WI38 (cell line): Measurements from ENCODE around the gene NEK1.

Experiments
- H3K4me3 ChIP-seq: 2 replicates; pipeline ENCODE4 v1.5.1; 2011; ENCODE audit warnings: low read depth, mild to moderate bottlenecking, control low read depth, low read length
- TF ChIP-seq, protein P1 (sequence below): IDR thresholded peaks from 2 replicates; pipeline ENCODE4 v1.5.1; 2012; ENCODE audit warnings: low read depth, mild to moderate bottlenecking, control low read depth, low read length

The NEK1 gene

DNA sequence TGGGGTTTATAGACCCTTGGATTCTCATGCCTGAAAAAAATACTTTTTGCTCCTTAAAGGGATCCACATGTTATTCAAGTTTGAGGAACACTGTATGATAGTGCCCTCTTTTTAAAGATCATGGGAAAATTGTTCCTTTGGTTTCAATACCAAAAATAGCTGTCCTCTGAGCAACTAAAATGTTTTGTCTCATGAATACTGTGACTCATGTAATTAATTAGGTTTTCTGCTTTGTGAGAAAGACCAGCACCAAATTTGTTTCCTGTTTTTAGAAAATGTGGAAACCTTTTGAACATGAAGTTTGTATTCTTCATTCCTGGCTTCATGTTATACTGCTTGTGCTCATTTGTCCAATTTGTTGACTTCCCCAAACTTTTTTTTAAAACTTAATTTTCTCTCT, 214.1 kb downstream of the NEK1 start:
- TF ChIP-seq, protein P1, sequence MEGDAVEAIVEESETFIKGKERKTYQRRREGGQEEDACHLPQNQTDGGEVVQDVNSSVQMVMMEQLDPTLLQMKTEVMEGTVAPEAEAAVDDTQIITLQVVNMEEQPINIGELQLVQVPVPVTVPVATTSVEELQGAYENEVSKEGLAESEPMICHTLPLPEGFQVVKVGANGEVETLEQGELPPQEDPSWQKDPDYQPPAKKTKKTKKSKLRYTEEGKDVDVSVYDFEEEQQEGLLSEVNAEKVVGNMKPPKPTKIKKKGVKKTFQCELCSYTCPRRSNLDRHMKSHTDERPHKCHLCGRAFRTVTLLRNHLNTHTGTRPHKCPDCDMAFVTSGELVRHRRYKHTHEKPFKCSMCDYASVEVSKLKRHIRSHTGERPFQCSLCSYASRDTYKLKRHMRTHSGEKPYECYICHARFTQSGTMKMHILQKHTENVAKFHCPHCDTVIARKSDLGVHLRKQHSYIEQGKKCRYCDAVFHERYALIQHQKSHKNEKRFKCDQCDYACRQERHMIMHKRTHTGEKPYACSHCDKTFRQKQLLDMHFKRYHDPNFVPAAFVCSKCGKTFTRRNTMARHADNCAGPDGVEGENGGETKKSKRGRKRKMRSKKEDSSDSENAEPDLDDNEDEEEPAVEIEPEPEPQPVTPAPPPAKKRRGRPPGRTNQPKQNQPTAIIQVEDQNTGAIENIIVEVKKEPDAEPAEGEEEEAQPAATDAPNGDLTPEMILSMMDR, result no peak
- H3K4me3 ChIP-seq, result no peak overlapping the region

DNA sequence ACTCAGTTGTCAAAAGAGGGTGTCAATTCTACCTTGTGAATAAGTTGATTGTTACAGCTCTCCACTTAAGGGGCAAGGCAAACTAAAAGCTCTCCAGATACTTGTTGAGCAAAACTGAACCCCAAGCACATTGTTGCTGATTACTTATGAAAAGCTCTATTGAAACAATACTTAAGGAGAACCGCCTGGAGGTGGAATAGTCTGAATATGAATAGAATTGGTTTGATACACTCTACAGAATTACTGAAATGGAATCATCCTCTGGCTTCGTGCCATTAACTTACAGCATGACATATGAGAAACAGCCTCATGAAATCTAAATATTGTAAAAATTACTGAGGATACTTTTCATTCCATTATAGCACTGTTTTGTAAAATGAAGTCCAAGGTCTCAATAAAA, 214.6 kb downstream of the NEK1 start:
- TF ChIP-seq, protein P1, result no peak
- no peak overlapping the region for H3K4me3 ChIP-seq

DNA sequence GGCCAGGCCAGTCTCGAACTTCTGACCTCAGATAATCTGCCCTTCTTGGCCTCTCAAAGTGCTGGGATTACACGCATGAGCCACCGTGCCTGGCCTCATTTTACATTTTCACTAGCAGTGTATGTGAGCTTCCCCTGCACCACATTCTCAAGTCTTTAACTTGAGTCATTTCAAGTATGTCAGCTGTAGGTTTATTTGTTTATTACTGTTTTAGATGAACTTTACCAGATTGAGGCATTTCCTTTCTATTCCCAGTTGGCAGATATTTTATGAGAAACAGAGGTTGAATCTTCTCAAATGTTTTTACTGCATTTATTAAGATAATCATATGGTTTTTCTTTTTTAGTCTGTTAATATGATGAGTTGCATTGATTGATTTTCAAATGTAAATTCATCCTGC, 227.0 kb downstream of the NEK1 start:
- no peak overlapping the region for H3K4me3 ChIP-seq
- TF ChIP-seq, protein P1, result no peak

DNA sequence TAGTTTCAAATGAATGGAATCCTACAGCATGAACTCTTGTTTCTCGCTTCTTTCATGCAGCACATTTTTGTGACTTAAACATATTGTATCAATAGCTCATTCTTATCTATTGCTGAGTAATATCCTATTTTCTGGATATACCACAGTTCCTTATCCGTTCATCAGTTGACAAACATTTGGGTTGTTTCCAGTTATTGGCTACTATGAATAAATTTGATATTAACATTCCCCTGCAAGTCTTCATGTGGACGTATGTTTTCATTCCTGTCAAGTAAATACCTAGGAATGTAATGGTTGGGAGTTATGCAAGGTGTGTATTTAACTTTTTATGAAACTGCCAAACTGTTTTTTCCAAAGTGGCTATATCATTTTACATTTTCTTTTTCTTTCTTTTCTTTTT, 227.6 kb downstream of the NEK1 start:
- TF ChIP-seq, protein P1, result no peak
- H3K4me3 ChIP-seq, result no peak overlapping the region

DNA sequence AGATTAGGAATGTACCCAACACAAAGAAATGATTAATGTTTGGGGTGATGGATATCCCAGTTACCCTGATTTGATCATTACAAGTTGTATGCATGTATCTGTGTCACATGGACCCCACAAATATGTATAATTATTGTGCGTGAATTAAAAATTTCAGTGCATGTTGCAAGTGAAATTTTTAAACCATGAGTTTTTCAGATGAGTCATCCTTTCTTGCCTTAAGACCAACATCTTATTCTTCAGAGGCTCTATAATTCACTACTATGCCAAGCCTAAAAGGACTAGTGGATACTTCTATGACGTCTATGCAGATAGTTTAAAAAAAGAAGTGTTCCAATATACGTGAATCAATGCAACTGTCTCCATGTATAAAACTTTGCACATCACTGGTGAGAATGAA, 228.7 kb downstream of the NEK1 start:
- no peak overlapping the region for H3K4me3 ChIP-seq
- TF ChIP-seq, protein P1, result no peak

DNA sequence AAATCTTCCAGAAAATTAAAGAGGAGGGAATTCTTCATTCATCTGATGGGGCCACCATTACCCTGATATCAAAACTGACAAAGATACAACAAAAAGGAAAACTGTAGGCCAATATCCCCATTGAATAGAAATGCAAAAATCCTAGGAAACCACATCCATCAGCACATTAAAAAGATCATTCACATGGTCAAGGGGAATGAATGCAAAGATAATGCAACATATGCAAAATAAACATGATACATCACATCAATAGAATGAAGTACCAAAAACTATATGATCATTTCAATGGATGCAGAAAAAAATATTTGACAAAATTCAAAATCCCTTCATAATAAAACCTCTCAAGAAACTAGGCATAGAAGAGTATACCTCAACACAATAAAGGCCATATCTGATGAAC, 232.7 kb downstream of the NEK1 start:
- no peak overlapping the region for H3K4me3 ChIP-seq
- TF ChIP-seq, protein P1, result no peak

DNA sequence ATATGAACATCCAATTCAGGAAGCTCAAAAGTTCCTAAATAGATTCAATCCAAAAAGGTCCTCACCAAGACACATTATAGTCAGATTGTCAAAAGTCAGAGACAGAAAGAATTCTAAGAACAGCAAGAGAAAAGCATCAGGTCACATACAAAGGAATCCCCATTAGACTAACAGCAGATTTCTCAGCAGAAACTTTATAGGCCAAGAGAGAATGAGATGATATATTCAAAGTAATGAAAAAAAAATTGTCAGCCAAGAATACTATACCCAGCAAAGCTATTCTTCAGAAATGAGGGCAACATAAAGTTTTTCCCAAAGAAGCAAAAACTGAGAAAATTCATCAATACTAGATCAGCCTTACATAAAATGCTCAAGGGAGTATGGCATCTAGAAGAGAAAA, 235.0 kb downstream of the NEK1 start:
- H3K4me3 ChIP-seq, result no peak overlapping the region
- TF ChIP-seq, protein P1, result no peak
